ENCODE measurements around the gene ITGA6.

ITGA6 gene

DNA sequence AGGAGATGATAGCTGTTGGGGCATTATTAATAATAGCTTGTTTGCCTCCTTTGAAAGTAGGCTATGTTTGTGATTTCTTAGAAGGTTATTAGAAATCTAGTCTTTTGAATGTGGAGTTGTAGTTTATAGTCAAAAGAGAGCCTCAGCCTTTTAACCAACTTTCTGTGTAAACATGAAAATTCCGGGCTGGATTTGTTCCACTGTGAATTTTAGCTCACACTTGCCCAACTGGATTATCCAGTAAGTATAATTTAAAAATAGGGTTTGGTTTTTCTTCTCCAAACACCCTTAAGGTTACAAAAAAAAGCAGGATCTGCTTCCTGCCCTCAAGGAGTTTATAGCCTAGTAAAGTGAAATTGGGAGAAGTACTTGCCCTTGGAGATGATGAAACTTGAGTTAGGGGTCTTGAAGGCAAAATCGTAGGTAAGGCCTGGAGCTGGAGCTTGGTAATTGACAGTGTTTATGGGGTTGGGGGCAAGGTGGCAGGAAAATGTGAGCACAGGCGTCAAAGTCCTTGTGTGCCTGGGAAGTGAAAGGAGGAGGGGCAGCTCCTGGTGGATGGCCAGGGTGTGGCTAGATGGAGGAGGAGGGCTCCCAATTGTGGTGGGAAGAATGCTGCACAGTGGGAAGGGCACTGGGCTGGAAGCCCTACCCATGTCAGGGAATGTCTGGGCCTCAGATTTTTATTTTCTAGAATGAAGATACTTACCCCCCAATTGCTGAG lies 21.3 kb downstream of the ITGA6 start:
- DNase-seq (ENCODE audit: low read depth): no peak

GRCh38 chr2:172449911-172450550 lies 22.6 kb downstream of the ITGA6 start:
- TF ChIP-seq CTCF (IDR thresholded peaks at IDR 0.05; ENCODE audit: low read depth, low read length, missing control alignments): no peak
- no peak for DNase-seq (ENCODE audit: low read depth)
- H3K4me3 ChIP-seq (ENCODE audit: low read depth, low read length): no peak overlapping the region

More for the DNA sequence above, 21.3 kb downstream of the ITGA6 start:
- no peak overlapping the region for H3K4me3 ChIP-seq (ENCODE audit: low read depth, low read length)
- no peak for TF ChIP-seq CTCF (IDR thresholded peaks at IDR 0.05; ENCODE audit: low read depth, low read length, missing control alignments)

GRCh38 chr2:172451923-172452322 lies 24.5 kb downstream of the ITGA6 start:
- no peak for TF ChIP-seq CTCF (IDR thresholded peaks at IDR 0.05; ENCODE audit: low read depth, low read length, missing control alignments)
- no peak for DNase-seq (ENCODE audit: low read depth)
- H3K4me3 ChIP-seq (ENCODE audit: low read depth, low read length): no peak overlapping the region

DNA sequence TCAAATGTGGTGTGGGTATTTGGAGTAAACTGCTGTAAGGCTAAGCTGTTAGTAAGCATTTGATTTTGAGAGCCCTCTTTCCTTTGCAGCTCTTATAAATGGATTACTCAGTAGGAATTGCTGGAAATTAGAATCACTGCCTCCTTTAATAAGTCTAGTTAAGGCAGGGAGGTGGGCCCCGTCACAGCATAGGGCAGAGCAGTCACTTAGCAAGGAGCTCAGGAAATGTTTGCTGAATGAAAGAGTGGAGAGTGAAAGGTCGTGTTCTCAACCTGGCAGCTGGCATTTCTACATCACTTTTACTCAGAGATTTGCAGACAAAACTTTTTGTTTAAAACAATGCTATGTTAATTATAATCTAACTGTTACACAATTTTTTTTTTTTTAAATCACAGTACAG lies 25.5 kb downstream of the ITGA6 start:
- no peak overlapping the region for H3K4me3 ChIP-seq (ENCODE audit: low read depth, low read length)

DNA sequence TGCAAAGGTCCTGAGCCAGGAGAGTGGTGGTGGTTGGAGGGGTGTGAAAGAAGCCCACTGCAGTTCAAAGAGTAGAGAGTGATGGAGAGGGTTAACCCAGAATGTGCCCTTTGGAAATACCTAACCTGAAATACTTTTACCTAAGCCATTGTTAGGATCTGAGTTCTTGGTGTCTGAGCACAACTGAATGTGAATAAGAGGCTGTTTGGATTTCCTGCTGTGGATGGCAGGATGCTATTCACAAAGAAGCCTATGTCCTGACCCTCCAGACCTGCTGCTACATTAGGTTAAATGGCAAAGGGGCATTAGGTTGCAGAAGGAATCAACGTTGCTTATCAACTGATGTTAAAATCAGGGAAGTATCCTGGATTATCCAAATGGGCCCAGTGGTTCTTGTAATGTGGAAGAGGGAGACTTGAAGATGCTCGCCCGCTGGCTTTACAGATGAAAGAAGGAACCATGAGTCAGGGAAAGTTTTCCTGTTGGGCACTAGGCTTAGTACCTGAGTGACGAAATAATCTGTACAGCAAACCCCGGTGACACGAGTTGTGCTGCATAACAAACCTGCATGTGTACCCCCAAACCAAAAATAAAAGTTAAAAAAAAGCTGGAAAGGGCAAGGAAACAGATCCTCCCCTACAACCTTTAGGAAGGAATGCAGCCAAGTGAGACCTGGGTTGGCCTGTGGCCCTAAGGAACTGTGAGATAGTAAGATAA lies 27.2 kb downstream of the ITGA6 start:
- TF ChIP-seq CTCF (IDR thresholded peaks at IDR 0.05; ENCODE audit: low read depth, low read length, missing control alignments): no peak
- DNase-seq (ENCODE audit: low read depth): no peak
- H3K4me3 ChIP-seq (ENCODE audit: low read depth, low read length): no peak overlapping the region

More for the DNA sequence above, 25.5 kb downstream of the ITGA6 start:
- DNase-seq (ENCODE audit: low read depth): no peak
- no peak for TF ChIP-seq CTCF (IDR thresholded peaks at IDR 0.05; ENCODE audit: low read depth, low read length, missing control alignments)

DNA sequence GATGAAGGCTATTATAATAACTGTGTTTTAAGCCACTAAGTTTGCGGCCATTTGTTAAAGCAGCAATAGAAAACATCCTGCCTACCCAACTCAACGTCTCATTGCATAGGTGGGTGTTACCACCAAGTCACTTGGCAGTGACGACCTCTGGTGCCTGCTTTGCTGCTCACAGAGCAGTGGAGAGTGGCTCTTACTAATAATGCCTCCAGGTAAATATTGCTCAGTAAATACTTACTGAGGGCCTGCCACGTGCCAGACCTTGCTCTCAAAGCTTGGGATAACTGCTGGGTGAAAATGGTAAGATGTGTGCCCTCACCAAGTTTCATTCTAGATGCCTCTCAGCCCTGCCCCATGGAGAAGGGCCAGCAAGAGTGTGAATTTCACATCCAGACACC lies 27.7 kb downstream of the ITGA6 start:
- DNase-seq (ENCODE audit: low read depth): no peak
- TF ChIP-seq CTCF (IDR thresholded peaks at IDR 0.05; ENCODE audit: low read depth, low read length, missing control alignments): no peak

More for the DNA sequence above, 27.7 kb downstream of the ITGA6 start:
- H3K4me3 ChIP-seq (ENCODE audit: low read depth, low read length): no peak overlapping the region
